ENCODE measurements around the gene RALY. TPM values are rescaled to one million over a fixed set of nuclear protein-coding genes. Genes with fewer than 3 reads are reported as not detected.

Gene RALY
- total RNA-seq, 1 experiment from 2014 or later = 219 TPM

- no peak overlapping the region for H3K4me3 ChIP-seq
- POLR2A ChIA-PET (ENCODE audit: unreplicated experiment) = interaction anchor here (0.6 kb wide), 1 partner anchor 394 kb away, joined by 12 read pairs; no protein-coding TSS in a partner anchor
- H3K27ac ChIP-seq = no peak overlapping the region
- H3K27me3 ChIP-seq (ENCODE audit: insufficient read depth, low read depth) = no peaks in the 10 kb centered on the region
- BruUV-seq (replicated peaks) = no TSS peak
- peaks cover 32% of the 10 kb centered on the region for H3K79me2 ChIP-seq (ENCODE audit: low read depth)
- no peak overlapping the region for H2AFZ ChIP-seq
- H3K36me3 ChIP-seq (ENCODE audit: low read depth) = peaks cover 6% of the 10 kb centered on the region; the same call in 1 of the 2 replicates
- CTCF ChIA-PET = no interaction called here
- no peaks in the 10 kb centered on the region for H3K9me2 ChIP-seq (ENCODE audit: insufficient read depth)
- peaks cover 13% of the 10 kb centered on the region; the same call in 1 of the 2 replicates for H3K4me1 ChIP-seq (replicated peaks; ENCODE audit: insufficient read depth)
- peaks cover 20% of the 10 kb centered on the region for H3F3A ChIP-seq (ENCODE audit: insufficient read depth, low read depth)
- no peak for TF ChIP-seq EZH2 (IDR thresholded peaks at IDR 0.05; ENCODE audit: low read depth)
- TF ChIP-seq, protein P1, sequence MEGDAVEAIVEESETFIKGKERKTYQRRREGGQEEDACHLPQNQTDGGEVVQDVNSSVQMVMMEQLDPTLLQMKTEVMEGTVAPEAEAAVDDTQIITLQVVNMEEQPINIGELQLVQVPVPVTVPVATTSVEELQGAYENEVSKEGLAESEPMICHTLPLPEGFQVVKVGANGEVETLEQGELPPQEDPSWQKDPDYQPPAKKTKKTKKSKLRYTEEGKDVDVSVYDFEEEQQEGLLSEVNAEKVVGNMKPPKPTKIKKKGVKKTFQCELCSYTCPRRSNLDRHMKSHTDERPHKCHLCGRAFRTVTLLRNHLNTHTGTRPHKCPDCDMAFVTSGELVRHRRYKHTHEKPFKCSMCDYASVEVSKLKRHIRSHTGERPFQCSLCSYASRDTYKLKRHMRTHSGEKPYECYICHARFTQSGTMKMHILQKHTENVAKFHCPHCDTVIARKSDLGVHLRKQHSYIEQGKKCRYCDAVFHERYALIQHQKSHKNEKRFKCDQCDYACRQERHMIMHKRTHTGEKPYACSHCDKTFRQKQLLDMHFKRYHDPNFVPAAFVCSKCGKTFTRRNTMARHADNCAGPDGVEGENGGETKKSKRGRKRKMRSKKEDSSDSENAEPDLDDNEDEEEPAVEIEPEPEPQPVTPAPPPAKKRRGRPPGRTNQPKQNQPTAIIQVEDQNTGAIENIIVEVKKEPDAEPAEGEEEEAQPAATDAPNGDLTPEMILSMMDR (conservative IDR thresholded peaks at IDR 0.05) = no peak
- DNase-seq = no peak
- intact Hi-C loops (cut with micrococcal nuclease; ENCODE audit: unreplicated experiment) = loop anchor here (5.0 to 10.0 kb wide), 4 partner anchors 250 to 398 kb away; partner anchors contain the start of genes ACTL10, CHMP4B and ZNF341
- no peak overlapping the region for H3K4me2 ChIP-seq
- H4K20me1 ChIP-seq (ENCODE audit: insufficient read depth) = peaks cover 33% of the 10 kb centered on the region
- no peaks in the 10 kb centered on the region for H3K9me3 ChIP-seq (ENCODE audit: insufficient read depth, low read depth)
These were observed 71.5 kb downstream of the RALY start for GRCh38 chr20:34065260-34065659.

DNA sequence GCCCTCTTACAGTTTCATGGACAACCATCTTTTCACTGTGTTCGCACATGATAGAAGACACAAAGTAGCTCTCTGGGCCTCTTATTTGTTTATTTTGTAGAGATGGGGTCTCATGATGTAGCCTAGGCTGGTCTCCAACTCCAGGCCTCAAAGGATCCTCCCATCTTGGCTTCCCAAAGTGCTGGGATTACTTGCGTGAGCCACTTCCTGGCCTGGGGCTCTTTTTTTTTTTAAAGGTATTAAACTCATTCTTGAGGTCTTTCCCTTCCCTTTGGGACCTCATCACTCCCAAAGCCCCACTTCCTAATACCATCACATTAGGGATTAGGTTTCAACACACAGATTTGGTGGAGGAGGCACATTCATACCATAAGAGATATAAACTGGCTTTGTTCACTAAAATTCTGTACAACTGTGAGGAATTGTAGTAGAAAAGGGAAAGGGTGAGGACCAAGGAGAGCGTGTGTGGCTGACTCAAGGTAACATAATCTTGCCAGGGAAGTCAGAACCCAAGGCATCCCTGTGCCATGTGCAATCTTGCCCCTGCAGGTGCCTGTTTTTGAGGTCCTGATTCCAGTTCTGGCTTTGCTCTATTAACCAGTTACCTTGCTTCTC, 72.9 kb downstream of the RALY start:
- Histone ChIP-seq H3K36me3 (ENCODE audit: low read depth) (peaks cover 6% of the 10 kb centered on the region; the same call in 1 of the 2 replicates), H3F3A (ENCODE audit: insufficient read depth, low read depth) (peaks cover 20% of the 10 kb centered on the region), H3K4me2 (no peak overlapping the region), H3K9me3 (ENCODE audit: insufficient read depth, low read depth) (no peaks in the 10 kb centered on the region), H3K79me2 (ENCODE audit: low read depth) (peaks cover 30% of the 10 kb centered on the region; the same call in 1 of the 2 replicates), H3K27ac (no peak overlapping the region; the same call in 1 of the 2 replicates), H2AFZ (no peak overlapping the region), H3K4me3 (no peak overlapping the region), H3K9me2 (ENCODE audit: insufficient read depth) (no peaks in the 10 kb centered on the region), H3K27me3 (ENCODE audit: insufficient read depth, low read depth) (no peaks in the 10 kb centered on the region), H3K4me1 (replicated peaks; ENCODE audit: insufficient read depth) (peaks cover 13% of the 10 kb centered on the region; the same call in 1 of the 2 replicates), H4K20me1 (ENCODE audit: insufficient read depth) (peaks cover 27% of the 10 kb centered on the region)
- intact Hi-C loops (cut with micrococcal nuclease; ENCODE audit: unreplicated experiment) = loop anchor here (5.0 to 10.0 kb wide), 4 partner anchors 252 to 399 kb away; partner anchors contain the start of genes ACTL10, CHMP4B and ZNF341
- no peak for DNase-seq
- no peak for TF ChIP-seq EZH2 (IDR thresholded peaks at IDR 0.05; ENCODE audit: low read depth)
- TF ChIP-seq, protein P1 (conservative IDR thresholded peaks at IDR 0.05) = no peak
- no TSS peak for BruUV-seq (replicated peaks)
- POLR2A ChIA-PET (ENCODE audit: unreplicated experiment) = no interaction called here
- CTCF ChIA-PET = no interaction called here

GRCh38 chr20:34068001-34068400, 74.3 kb downstream of the RALY start:
- intact Hi-C loops (cut with micrococcal nuclease; ENCODE audit: unreplicated experiment) = loop anchor here (2.0 to 10.0 kb wide), 5 partner anchors 73 to 401 kb away; partner anchors contain the start of genes ACTL10, CHMP4B and ZNF341
- no peaks in the 10 kb centered on the region for H3K9me2 ChIP-seq (ENCODE audit: insufficient read depth)
- BruUV-seq (replicated peaks) = no TSS peak
- no peak overlapping the region for H3K27ac ChIP-seq
- POLR2A ChIA-PET (ENCODE audit: unreplicated experiment) = interaction anchor here (0.5 to 0.7 kb wide), 3 partner anchors 15 to 404 kb away, joined by 3 to 7 read pairs (median 5); no protein-coding TSS in a partner anchor
- H3F3A ChIP-seq (ENCODE audit: insufficient read depth, low read depth) = peaks cover 20% of the 10 kb centered on the region
- H3K9me3 ChIP-seq (ENCODE audit: insufficient read depth, low read depth) = no peaks in the 10 kb centered on the region
- TF ChIP-seq EZH2 (IDR thresholded peaks at IDR 0.05; ENCODE audit: low read depth) = no peak
- TF ChIP-seq, protein P1 (conservative IDR thresholded peaks at IDR 0.05) = no peak
- H3K36me3 ChIP-seq (ENCODE audit: low read depth) = peaks cover 4% of the 10 kb centered on the region; the same call in 1 of the 2 replicates
- no peak for DNase-seq
- no peak overlapping the region for H3K4me2 ChIP-seq
- no peaks in the 10 kb centered on the region for H3K27me3 ChIP-seq (ENCODE audit: insufficient read depth, low read depth)
- H3K4me3 ChIP-seq = no peak overlapping the region
- CTCF ChIA-PET = no interaction called here
- H3K79me2 ChIP-seq (ENCODE audit: low read depth) = peaks cover 24% of the 10 kb centered on the region; the same call in 1 of the 2 replicates
- no peak overlapping the region for H2AFZ ChIP-seq
- H3K4me1 ChIP-seq (replicated peaks; ENCODE audit: insufficient read depth) = peaks cover 13% of the 10 kb centered on the region; the same call in 1 of the 2 replicates
- peaks cover 22% of the 10 kb centered on the region for H4K20me1 ChIP-seq (ENCODE audit: insufficient read depth)
